GM21786 (cell line): ENCODE data around the gene DESI2.

Experiments used
- ATAC-seq: cut with Tn5 transposase; IDR thresholded peaks from one replicate; pipeline ENCODE4 v1.9.1; 2021; ENCODE audit not compliant: unreplicated experiment

Gene DESI2

DNA sequence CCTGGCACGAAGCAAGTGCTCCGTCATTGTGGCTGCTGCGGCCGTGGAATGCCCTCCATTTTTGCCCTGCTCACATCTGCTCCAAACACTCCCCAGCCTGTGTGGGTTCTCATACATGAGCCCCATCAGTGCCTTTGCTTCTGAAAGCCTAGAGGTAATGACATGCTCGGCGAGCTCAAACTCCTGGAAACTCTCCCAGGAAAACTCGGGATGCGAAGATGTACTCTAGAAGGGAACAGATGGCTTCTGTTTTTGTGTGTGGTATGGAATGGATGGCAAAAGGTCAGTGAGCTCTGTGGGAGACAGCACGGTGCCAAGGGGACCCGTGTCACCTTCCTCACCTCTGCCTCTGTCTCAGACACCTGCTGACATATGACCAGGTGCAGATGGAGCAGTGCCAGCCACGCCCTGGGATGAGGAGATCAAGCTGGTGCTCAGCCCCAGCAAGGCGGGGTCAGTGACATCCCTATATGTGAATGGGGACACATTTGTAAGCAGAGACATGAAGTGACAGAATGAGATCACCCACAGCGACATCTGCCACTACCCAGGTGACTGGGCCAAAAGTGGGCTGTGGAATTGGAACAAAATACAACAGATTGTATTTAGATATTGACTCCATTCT is 98.5 kb downstream of the DESI2 start:
- no peak for ATAC-seq

GRCh38 chr1:244755673-244756072 is 102.7 kb downstream of the DESI2 start:
- no peak for ATAC-seq

GRCh38 chr1:244757091-244757939 is 104.4 kb downstream of the DESI2 start:
- no peak for ATAC-seq
